LNCaP clone FGC (cell line): ENCODE results near the gene NETO1.
A peak's percentile ranks its signal among the peaks of the same experiment; 100 is the strongest.

ENCODE experiments used
- DNase-seq: peaks from one replicate; pipeline ENCODE4 v3.0.0-alpha.2; 2011; ENCODE audit warnings: low read depth
- H3K4me3 ChIP-seq: 2 replicates; pipeline ENCODE4 v1.5.1; 2011; ENCODE audit warnings: mild to moderate bottlenecking, low read depth, low read length, control low read depth
- CTCF ChIP-seq: IDR thresholded peaks from 2 replicates; pipeline ENCODE4 v1.5.1; 2012; ENCODE audit warnings: mild to moderate bottlenecking; ENCODE audit not compliant: control insufficient read depth, insufficient read depth; ENCODE audit errors: extremely low read depth

NETO1 gene

GRCh38 chr18:72826736-72827135 is 41.1 kb downstream of the NETO1 start:
- no peak overlapping the region for H3K4me3 ChIP-seq
- DNase-seq, result no peak
- TF ChIP-seq CTCF, result no peak

GRCh38 chr18:72823345-72823744 is 44.4 kb downstream of the NETO1 start:
- DNase-seq, result no peak
- no peak overlapping the region for H3K4me3 ChIP-seq
- no peak for TF ChIP-seq CTCF

GRCh38 chr18:72822202-72822601 is 45.6 kb downstream of the NETO1 start:
- no peak overlapping the region for H3K4me3 ChIP-seq
- no peak for TF ChIP-seq CTCF
- DNase-seq, result no peak

GRCh38 chr18:72820571-72820970 is 47.2 kb downstream of the NETO1 start:
- no peak for TF ChIP-seq CTCF
- H3K4me3 ChIP-seq, result no peak overlapping the region
- DNase-seq, result no peak

GRCh38 chr18:72819050-72819449 is 48.7 kb downstream of the NETO1 start:
- DNase-seq, result no peak
- no peak overlapping the region for H3K4me3 ChIP-seq
- peak; percentile 43 for TF ChIP-seq CTCF

- TF ChIP-seq CTCF, result no peak
- no peak overlapping the region for H3K4me3 ChIP-seq
- no peak for DNase-seq
Measured at GRCh38 chr18:72811047-72811446, 56.7 kb downstream of the NETO1 start.

- no peak for TF ChIP-seq CTCF
- DNase-seq, result peak; percentile 43
Measured at GRCh38 chr18:72808680-72809079, 59.1 kb downstream of the NETO1 start.

More at GRCh38 chr18:72808680-72809079, 59.1 kb downstream of the NETO1 start:
- H3K4me3 ChIP-seq, result no peak overlapping the region
